Mucosa of rectum (tissue), 2 donors: Measurements from ENCODE around the gene CDH22.

ENCODE experiments used
- H3K27ac ChIP-seq, 2 donors: one replicate each; pipeline ENCODE4 v1.7.0; 2013; ENCODE audit warnings: inconsistent platforms in 2 of 2, low read depth in 2 of 2, low read length in 2 of 2
- H3K27me3 ChIP-seq, 2 donors: one replicate each; pipeline ENCODE4 v1.7.0; 2013; ENCODE audit warnings: low read length in 2 of 2; ENCODE audit not compliant: control insufficient read depth in 2 of 2, insufficient read depth in 2 of 2
- H3K36me3 ChIP-seq, 2 donors: one replicate each; pipeline ENCODE4 v1.7.0; 2013; ENCODE audit warnings: low read length in 2 of 2; ENCODE audit not compliant: control insufficient read depth in 2 of 2, insufficient read depth in 2 of 2
- H3K4me1 ChIP-seq, 2 donors: one replicate each; pipeline ENCODE4 v1.7.0; 2013; ENCODE audit warnings: low read length in 2 of 2, mild to moderate bottlenecking in 1 of 2; ENCODE audit not compliant: control insufficient read depth in 2 of 2, insufficient read depth in 2 of 2
- H3K4me3 ChIP-seq, 2 donors: one replicate each; pipeline ENCODE4 v1.7.0; 2013; ENCODE audit warnings: low read length in 2 of 2
- H3K9ac ChIP-seq, 2 donors: one replicate each; pipeline ENCODE4 v1.7.0; 2013; ENCODE audit warnings: low read length in 2 of 2, low read depth in 1 of 2, mild to moderate bottlenecking in 1 of 2
- H3K9me3 ChIP-seq, 2 donors: one replicate each; pipeline ENCODE4 v1.7.0; 2013; ENCODE audit warnings: low read length in 2 of 2; ENCODE audit not compliant: control insufficient read depth in 2 of 2
- donor health status: healthy.
- donor health status: Normal muscosa, but diverticular disease.

The CDH22 gene

DNA sequence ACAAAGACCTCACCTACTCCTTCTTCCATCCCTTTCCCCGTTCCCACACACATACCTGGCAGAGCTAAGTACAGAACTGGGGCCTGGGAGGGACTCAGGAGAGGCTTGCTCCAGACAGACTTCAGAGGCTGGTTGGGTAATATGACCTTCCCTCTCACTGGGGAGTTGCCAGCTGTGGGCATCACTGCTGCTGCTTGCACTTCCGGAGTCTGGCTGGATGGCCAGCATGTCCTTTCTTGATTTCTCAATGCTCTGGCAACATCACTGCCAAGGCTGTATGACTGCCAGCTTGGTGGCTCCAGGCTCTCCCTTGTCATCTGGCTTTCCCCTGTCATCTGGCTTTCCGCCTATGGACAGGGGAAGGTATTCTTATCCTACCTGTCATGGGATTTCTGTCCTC lies 47.8 kb downstream of the CDH22 start:
- Histone ChIP-seq H3K36me3 (no peaks in the 10 kb centered on the region), H3K4me1 (no peaks in the 10 kb centered on the region), H3K27ac (no peak overlapping the region), H3K27me3 (peaks cover 3 to 4% of the 10 kb centered on the region in 2 donors), H3K4me3 (no peak overlapping the region), H3K9ac (no peak overlapping the region), H3K9me3 (no peaks in the 10 kb centered on the region)

GRCh38 chr20:46259260-46259859 lies 48.9 kb downstream of the CDH22 start:
- peaks cover 2 to 3% of the 10 kb centered on the region in 2 donors for H3K27me3 ChIP-seq

GRCh38 chr20:46257887-46258286 lies 50.4 kb downstream of the CDH22 start:
- Histone ChIP-seq H3K4me3 (no peak overlapping the region), H3K9ac (no peak overlapping the region), H3K36me3 (no peaks in the 10 kb centered on the region), H3K27me3 (peaks cover 4 to 8% of the 10 kb centered on the region in 2 donors), H3K4me1 (no peaks in the 10 kb centered on the region), H3K27ac (no peak overlapping the region), H3K9me3 (no peaks in the 10 kb centered on the region)

More at GRCh38 chr20:46259260-46259859, 48.9 kb downstream of the CDH22 start:
- Histone ChIP-seq H3K9ac (no peak overlapping the region), H3K27ac (no peak overlapping the region), H3K4me3 (no peak overlapping the region), H3K4me1 (no peaks in the 10 kb centered on the region), H3K9me3 (no peaks in the 10 kb centered on the region), H3K36me3 (no peaks in the 10 kb centered on the region)

- Histone ChIP-seq H3K27ac (no peak overlapping the region), H3K9ac (no peak overlapping the region), H3K4me1 (no peaks in the 10 kb centered on the region), H3K27me3 (peaks cover 16 to 17% of the 10 kb centered on the region in 2 donors), H3K4me3 (no peak overlapping the region), H3K9me3 (no peaks in the 10 kb centered on the region), H3K36me3 (no peaks in the 10 kb centered on the region)
These were observed 52.0 kb downstream of the CDH22 start for GRCh38 chr20:46256293-46256692.

- H3K27me3 ChIP-seq, result peaks cover 19% of the 10 kb centered on the region in 2 donors
- no peak overlapping the region for H3K9ac ChIP-seq
- no peak overlapping the region for H3K4me3 ChIP-seq
These were observed 52.7 kb downstream of the CDH22 start for GRCh38 chr20:46255440-46256104.

GRCh38 chr20:46253391-46253790 lies 54.9 kb downstream of the CDH22 start:
- Histone ChIP-seq H3K27me3 (peaks cover 31 to 32% of the 10 kb centered on the region in 2 donors), H3K9ac (peak overlapping the region in 1 of 2 donors; percentile 26), H3K27ac (no peak overlapping the region), H3K4me1 (no peaks in the 10 kb centered on the region), H3K36me3 (no peaks in the 10 kb centered on the region), H3K9me3 (no peaks in the 10 kb centered on the region), H3K4me3 (no peak overlapping the region)

More at GRCh38 chr20:46255440-46256104, 52.7 kb downstream of the CDH22 start:
- no peaks in the 10 kb centered on the region for H3K4me1 ChIP-seq
- no peaks in the 10 kb centered on the region for H3K9me3 ChIP-seq
- H3K36me3 ChIP-seq, result no peaks in the 10 kb centered on the region
- no peak overlapping the region for H3K27ac ChIP-seq

DNA sequence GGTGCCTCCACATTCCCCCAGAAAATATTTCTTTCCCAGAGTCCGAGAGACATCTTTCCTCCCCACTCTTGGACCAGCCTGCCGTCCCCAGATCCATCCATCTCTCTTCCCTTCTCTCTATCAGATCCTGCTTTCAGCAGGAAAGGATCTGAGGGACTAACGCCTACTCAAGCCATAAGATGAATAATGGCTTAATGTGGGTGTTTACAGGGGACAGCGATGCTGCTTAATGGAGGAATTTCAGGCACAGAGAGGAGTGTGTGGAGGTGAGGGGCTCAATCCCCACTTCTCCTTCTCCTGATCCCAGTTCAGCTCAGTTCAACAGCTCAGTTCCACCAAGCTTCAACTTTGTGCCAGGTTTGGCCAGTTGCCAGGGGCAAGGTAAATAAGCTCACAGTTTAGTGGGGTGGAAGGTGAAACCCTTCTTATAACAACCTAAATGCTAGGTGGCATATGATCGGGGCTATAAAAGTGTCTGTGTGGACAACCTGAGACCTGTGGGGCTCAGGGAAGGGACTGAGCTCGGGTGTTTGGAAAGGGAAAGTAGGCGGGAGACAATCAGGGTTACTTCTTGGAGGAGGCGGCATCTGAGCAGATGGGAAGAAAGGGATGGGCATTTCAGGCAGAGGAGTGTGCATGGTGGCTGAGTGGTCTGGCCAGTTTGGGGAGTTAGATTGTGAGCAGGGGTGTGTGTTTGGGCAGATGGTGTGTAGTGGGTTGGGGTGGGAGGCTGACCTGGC lies 55.8 kb downstream of the CDH22 start:
- H3K4me1 ChIP-seq, result no peaks in the 10 kb centered on the region
- no peak overlapping the region for H3K9ac ChIP-seq
- H3K36me3 ChIP-seq, result no peaks in the 10 kb centered on the region
- H3K9me3 ChIP-seq, result no peaks in the 10 kb centered on the region
- H3K4me3 ChIP-seq, result no peak overlapping the region
- H3K27ac ChIP-seq, result no peak overlapping the region
- peaks cover 37 to 38% of the 10 kb centered on the region in 2 donors for H3K27me3 ChIP-seq

DNA sequence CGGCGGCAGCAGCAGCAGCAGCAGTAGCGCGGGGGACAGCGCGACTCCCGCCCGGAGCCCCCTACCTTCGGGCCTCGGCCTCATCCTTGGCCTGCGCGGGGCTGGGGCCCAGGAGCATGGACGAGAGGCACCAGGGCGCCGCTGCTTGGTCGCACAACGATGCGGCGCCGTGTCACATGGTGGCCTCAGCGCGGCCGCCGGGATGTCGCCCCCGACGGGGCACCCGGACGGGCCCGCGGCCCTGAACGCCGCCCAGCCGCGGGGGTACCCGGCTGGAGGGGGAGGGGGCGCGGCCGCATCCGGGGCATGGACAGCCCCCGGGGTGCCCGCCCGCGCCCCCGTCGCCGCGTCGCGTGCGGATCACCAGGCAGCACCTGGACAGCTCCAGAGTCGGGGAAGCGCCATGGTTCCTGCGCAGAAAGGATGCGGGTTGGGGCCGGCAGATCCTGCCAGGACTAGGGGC lies 57.1 kb downstream of the CDH22 start:
- H3K4me3 ChIP-seq, result no peak overlapping the region
- H3K9me3 ChIP-seq, result no peaks in the 10 kb centered on the region
- no peak overlapping the region for H3K9ac ChIP-seq
- no peaks in the 10 kb centered on the region for H3K36me3 ChIP-seq
- H3K4me1 ChIP-seq, result no peaks in the 10 kb centered on the region
- peaks cover 41 to 42% of the 10 kb centered on the region in 2 donors for H3K27me3 ChIP-seq
- no peak overlapping the region for H3K27ac ChIP-seq

- H3K4me1 ChIP-seq, result no peaks in the 10 kb centered on the region
- H3K27ac ChIP-seq, result no peak overlapping the region
- no peaks in the 10 kb centered on the region for H3K36me3 ChIP-seq
- H3K27me3 ChIP-seq, result peaks cover 41 to 46% of the 10 kb centered on the region in 2 donors
- no peak overlapping the region for H3K4me3 ChIP-seq
- H3K9me3 ChIP-seq, result no peaks in the 10 kb centered on the region
- no peak overlapping the region for H3K9ac ChIP-seq
These were observed 57.5 kb downstream of the CDH22 start for GRCh38 chr20:46250772-46251171.

- H3K9me3 ChIP-seq, result no peaks in the 10 kb centered on the region
- no peak overlapping the region for H3K4me3 ChIP-seq
- H3K4me1 ChIP-seq, result no peaks in the 10 kb centered on the region
- H3K36me3 ChIP-seq, result no peaks in the 10 kb centered on the region
- no peak overlapping the region for H3K9ac ChIP-seq
- H3K27ac ChIP-seq, result no peak overlapping the region
- H3K27me3 ChIP-seq, result peaks cover 41 to 54% of the 10 kb centered on the region in 2 donors
These were observed 58.6 kb downstream of the CDH22 start for GRCh38 chr20:46249671-46250070.
